ENCODE data around the gene CAP2. TPM values are rescaled to one million over a fixed set of nuclear protein-coding genes. Genes with fewer than 3 reads are reported as not detected.

Gene CAP2
- total RNA-seq, 3 donors from 2014 or later = 3.9 to 15.1 (median 7.5) TPM

DNA sequence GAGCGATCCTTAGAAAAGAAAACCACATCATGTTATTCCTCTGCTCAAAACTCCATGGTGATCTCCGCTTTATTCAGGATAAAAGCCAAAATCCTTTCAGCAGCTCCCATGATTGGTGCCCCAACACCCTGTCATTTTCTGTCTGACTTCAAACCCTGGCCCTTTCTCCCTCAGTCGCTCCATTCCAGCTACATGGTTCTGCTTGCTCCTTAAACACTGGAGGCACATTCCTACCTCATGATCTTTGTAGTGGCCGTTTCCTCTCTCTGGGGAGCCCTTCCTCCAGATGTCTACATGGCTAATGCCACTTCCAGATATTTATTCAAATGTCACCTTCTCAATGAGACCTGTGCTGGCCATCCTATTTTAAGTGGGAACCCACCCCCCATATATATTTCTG lies 100.8 kb downstream of the CAP2 start:
- Histone ChIP-seq H3K27ac (no peak overlapping the region), H3K4me3 (no peak overlapping the region), H3K4me1 (no peaks in the 10 kb centered on the region), H3K36me3 (no peaks in the 10 kb centered on the region), H3K27me3 (no peaks in the 10 kb centered on the region), H3K9me3 (no peaks in the 10 kb centered on the region)
- TF ChIP-seq, protein P1, sequence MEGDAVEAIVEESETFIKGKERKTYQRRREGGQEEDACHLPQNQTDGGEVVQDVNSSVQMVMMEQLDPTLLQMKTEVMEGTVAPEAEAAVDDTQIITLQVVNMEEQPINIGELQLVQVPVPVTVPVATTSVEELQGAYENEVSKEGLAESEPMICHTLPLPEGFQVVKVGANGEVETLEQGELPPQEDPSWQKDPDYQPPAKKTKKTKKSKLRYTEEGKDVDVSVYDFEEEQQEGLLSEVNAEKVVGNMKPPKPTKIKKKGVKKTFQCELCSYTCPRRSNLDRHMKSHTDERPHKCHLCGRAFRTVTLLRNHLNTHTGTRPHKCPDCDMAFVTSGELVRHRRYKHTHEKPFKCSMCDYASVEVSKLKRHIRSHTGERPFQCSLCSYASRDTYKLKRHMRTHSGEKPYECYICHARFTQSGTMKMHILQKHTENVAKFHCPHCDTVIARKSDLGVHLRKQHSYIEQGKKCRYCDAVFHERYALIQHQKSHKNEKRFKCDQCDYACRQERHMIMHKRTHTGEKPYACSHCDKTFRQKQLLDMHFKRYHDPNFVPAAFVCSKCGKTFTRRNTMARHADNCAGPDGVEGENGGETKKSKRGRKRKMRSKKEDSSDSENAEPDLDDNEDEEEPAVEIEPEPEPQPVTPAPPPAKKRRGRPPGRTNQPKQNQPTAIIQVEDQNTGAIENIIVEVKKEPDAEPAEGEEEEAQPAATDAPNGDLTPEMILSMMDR (IDR thresholded peaks at IDR 0.05) = no peak
- no peak for TF ChIP-seq POLR2A (IDR thresholded peaks at IDR 0.05)
- no peak for TF ChIP-seq POLR2AphosphoS5 (IDR thresholded peaks at IDR 0.05)
- intact Hi-C loops (cut with DNase I; ENCODE audit: low total_unique reads) = no loop called here
- no peak for DNase-seq (ENCODE audit: low spot score in 2 of 2)

DNA sequence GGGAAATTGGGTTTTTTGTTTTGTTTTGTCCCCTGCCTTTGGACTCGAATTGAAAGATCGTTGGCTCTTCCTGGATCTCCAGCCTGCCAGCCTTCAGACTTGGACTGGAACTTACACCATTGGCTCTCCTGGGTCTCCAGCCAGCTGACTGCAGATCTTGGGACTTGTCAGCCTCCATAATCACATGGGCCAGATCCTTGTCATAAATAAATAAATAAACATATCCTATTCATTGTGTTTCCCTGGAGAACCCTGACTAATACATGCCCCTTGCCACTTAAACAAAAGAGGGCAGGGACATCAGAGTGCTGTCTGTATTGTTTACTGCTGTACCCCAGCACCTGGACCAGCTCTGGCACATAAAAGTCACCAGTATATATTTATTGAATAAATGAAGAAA lies 101.5 kb downstream of the CAP2 start:
- no peaks in the 10 kb centered on the region for H3K9me3 ChIP-seq
- no peaks in the 10 kb centered on the region for H3K36me3 ChIP-seq
- TF ChIP-seq POLR2AphosphoS5 (IDR thresholded peaks at IDR 0.05) (no peak), POLR2A (IDR thresholded peaks at IDR 0.05) (no peak)
- TF ChIP-seq, protein P1 (IDR thresholded peaks at IDR 0.05) = no peak
- no peaks in the 10 kb centered on the region for H3K27me3 ChIP-seq
- H3K27ac ChIP-seq = no peak overlapping the region
- no peak for DNase-seq (ENCODE audit: low spot score in 2 of 2)
- intact Hi-C loops (cut with DNase I; ENCODE audit: low total_unique reads) = no loop called here
- H3K4me3 ChIP-seq = no peak overlapping the region
- no peaks in the 10 kb centered on the region for H3K4me1 ChIP-seq

DNA sequence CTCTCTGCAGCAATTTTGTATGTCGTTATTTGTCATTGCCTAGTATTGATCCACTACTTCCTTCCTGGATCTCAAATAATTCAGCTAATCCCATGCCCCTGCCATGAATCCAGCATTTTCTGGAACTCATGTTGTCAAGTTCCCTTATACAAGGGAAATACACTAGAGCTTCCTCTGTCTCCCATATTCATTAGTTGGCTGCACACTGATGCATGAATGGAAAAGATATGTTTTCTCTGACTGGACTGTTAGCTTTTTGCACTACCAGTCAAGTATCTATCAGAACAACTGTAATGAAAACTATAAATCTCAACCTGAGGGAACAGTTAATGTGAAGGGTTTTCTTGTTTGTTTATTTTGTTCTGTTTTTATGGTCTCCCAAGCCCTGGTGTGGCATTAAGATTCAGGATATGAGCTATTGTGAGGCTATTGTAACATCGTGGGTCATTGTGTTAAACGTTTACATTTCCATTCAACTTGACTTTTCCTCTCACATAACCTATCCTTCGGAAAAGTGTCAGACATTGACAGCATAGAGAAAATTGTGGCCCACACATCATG lies 104.2 kb downstream of the CAP2 start:
- TF ChIP-seq, protein P1 (IDR thresholded peaks at IDR 0.05) = no peak
- TF ChIP-seq POLR2AphosphoS5 (IDR thresholded peaks at IDR 0.05) = no peak
- no peak for TF ChIP-seq POLR2A (IDR thresholded peaks at IDR 0.05)
- Histone ChIP-seq H3K27ac (no peak overlapping the region), H3K27me3 (no peaks in the 10 kb centered on the region), H3K9me3 (no peaks in the 10 kb centered on the region), H3K36me3 (no peaks in the 10 kb centered on the region), H3K4me3 (no peak overlapping the region), H3K4me1 (no peaks in the 10 kb centered on the region)
- intact Hi-C loops (cut with DNase I; ENCODE audit: low total_unique reads) = no loop called here
- no peak for DNase-seq (ENCODE audit: low spot score in 2 of 2)

DNA sequence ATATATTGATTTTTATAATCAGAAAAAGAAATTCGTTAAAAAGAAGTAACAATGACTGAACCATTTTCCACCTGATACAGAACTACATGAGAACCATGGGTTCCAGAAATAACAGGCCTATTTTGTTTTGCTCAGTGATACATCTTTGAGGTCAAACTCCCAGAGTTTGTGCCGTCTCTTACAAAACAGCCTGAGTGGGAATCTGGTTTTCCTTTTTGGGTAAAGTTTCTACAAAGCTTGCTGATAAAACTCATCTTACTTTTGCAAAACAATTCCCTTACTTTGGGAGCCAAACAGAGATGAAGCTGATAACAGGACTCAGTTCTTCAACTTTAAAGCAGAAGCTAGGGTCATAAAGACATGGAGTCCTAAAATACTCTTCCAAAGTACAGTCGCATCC lies 108.0 kb downstream of the CAP2 start:
- no peak for DNase-seq (ENCODE audit: low spot score in 2 of 2)
- H3K27ac ChIP-seq = no peak overlapping the region
- H3K9me3 ChIP-seq = no peaks in the 10 kb centered on the region
- TF ChIP-seq POLR2A (IDR thresholded peaks at IDR 0.05) = no peak
- TF ChIP-seq, protein P1 (IDR thresholded peaks at IDR 0.05) = no peak
- no peak for TF ChIP-seq POLR2AphosphoS5 (IDR thresholded peaks at IDR 0.05)
- no peak overlapping the region for H3K4me3 ChIP-seq
- no peaks in the 10 kb centered on the region for H3K36me3 ChIP-seq
- no peaks in the 10 kb centered on the region for H3K4me1 ChIP-seq
- H3K27me3 ChIP-seq = no peaks in the 10 kb centered on the region
- intact Hi-C loops (cut with DNase I; ENCODE audit: low total_unique reads) = loop anchor here (5.0 kb wide), 1 partner anchor 189 kb away; no protein-coding TSS in a partner anchor

DNA sequence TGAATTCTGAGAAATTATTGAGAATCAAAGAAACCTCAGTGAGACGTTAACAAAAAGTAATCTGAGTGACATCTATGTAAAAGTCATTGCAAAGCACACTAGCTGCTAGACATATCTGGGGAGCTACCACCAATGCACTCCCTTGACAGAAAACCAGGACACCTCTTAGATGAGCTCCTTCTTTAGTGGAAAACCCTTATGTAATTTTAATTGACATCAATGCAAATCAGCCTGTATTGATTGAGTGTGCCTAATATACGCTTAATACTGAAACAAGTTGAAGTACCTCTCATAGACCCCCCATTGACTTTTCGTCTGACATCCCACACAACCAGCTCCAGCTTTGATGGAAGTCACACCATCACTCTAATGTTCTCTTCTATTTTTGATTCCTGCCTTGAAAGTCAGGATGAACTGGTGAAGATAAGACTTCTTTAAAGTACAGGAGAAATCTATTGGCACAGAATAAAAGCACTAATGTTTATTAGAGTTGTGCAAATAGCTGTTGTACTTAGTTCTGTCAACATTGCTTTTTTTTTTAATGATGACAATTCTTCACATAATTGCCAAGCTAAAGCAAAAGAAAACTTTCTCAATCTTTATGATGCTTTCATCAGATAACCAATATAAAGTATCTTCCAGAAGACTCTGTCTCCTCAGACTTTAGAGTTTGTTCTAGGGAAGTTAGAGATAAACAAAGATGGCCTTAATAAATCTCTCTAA lies 108.7 kb downstream of the CAP2 start:
- intact Hi-C loops (cut with DNase I; ENCODE audit: low total_unique reads) = loop anchor here (5.0 kb wide), 1 partner anchor 190 kb away; no protein-coding TSS in a partner anchor
- no peaks in the 10 kb centered on the region for H3K36me3 ChIP-seq
- H3K4me3 ChIP-seq = no peak overlapping the region
- no peaks in the 10 kb centered on the region for H3K4me1 ChIP-seq
- no peak for DNase-seq (ENCODE audit: low spot score in 2 of 2)
- no peak overlapping the region for H3K27ac ChIP-seq
- H3K9me3 ChIP-seq = no peaks in the 10 kb centered on the region
- TF ChIP-seq POLR2AphosphoS5 (IDR thresholded peaks at IDR 0.05) (no peak), POLR2A (IDR thresholded peaks at IDR 0.05) (no peak)
- TF ChIP-seq, protein P1 (IDR thresholded peaks at IDR 0.05) = no peak
- H3K27me3 ChIP-seq = no peaks in the 10 kb centered on the region

Data from breast epithelium (tissue), 4 donors.